Measurements from ENCODE around the gene RSPH4A.
A peak's percentile ranks its signal among the peaks of the same experiment; 100 is the strongest.

RSPH4A gene

GRCh38 chr6:116615937-116616736 lies at the start of gene RSPH4A:
RSPH4A (plus strand) TSS chr6:116616479; CDS start chr6:116616624, 145 bp downstream.
- peak; percentile 15 for TF ChIP-seq CTCF (IDR thresholded peaks at IDR 0.05; ENCODE audit: insufficient read depth, low read depth, low read length, missing control alignments)
- peak; percentile 95 for DNase-seq (ENCODE audit: low read depth)
- H3K4me3 ChIP-seq (ENCODE audit: low read length): peak within 1 kb of the TSS; percentile 77

- TF ChIP-seq CTCF (IDR thresholded peaks at IDR 0.05; ENCODE audit: insufficient read depth, low read depth, low read length, missing control alignments): no peak
- no peak for DNase-seq (ENCODE audit: low read depth)
- no peak overlapping the region for H3K4me3 ChIP-seq (ENCODE audit: low read length)
Observed at GRCh38 chr6:116568111-116568510, 48.2 kb upstream of the RSPH4A start.

- no peak for TF ChIP-seq CTCF (IDR thresholded peaks at IDR 0.05; ENCODE audit: insufficient read depth, low read depth, low read length, missing control alignments)
- no peak overlapping the region for H3K4me3 ChIP-seq (ENCODE audit: low read length)
- peak; percentile 27 for DNase-seq (ENCODE audit: low read depth)
Observed at GRCh38 chr6:116568821-116569755, 47.2 kb upstream of the RSPH4A start.

GRCh38 chr6:116570856-116571682 lies 45.2 kb upstream of the RSPH4A start, which contains the start of gene RWDD1:
RWDD1 (plus strand) TSS chr6:116571504; CDS start chr6:116571583, 79 bp downstream.
- peak within 1 kb of the TSS; percentile 98 for H3K4me3 ChIP-seq (ENCODE audit: low read length)
- no peak for TF ChIP-seq CTCF (IDR thresholded peaks at IDR 0.05; ENCODE audit: insufficient read depth, low read depth, low read length, missing control alignments)
- peak; percentile 100 for DNase-seq (ENCODE audit: low read depth)

- DNase-seq (ENCODE audit: low read depth): no peak
- peak overlapping the region; percentile 97 for H3K4me3 ChIP-seq (ENCODE audit: low read length)
- TF ChIP-seq CTCF (IDR thresholded peaks at IDR 0.05; ENCODE audit: insufficient read depth, low read depth, low read length, missing control alignments): no peak
Observed at GRCh38 chr6:116571683-116572000, 44.6 kb upstream of the RSPH4A start.

GRCh38 chr6:116572162-116572561 lies 44.1 kb upstream of the RSPH4A start:
- peak; percentile 42 for DNase-seq (ENCODE audit: low read depth)
- no peak for TF ChIP-seq CTCF (IDR thresholded peaks at IDR 0.05; ENCODE audit: insufficient read depth, low read depth, low read length, missing control alignments)
- peak overlapping the region; percentile 97 for H3K4me3 ChIP-seq (ENCODE audit: low read length)
